ENCODE measurements around the gene COA1.
"Not testable (repeated sequence)": the region's sequence is repeated elsewhere in the genome, so short reads cannot be mapped to it uniquely, and the experiment has no call there.

COA1 gene

DNA sequence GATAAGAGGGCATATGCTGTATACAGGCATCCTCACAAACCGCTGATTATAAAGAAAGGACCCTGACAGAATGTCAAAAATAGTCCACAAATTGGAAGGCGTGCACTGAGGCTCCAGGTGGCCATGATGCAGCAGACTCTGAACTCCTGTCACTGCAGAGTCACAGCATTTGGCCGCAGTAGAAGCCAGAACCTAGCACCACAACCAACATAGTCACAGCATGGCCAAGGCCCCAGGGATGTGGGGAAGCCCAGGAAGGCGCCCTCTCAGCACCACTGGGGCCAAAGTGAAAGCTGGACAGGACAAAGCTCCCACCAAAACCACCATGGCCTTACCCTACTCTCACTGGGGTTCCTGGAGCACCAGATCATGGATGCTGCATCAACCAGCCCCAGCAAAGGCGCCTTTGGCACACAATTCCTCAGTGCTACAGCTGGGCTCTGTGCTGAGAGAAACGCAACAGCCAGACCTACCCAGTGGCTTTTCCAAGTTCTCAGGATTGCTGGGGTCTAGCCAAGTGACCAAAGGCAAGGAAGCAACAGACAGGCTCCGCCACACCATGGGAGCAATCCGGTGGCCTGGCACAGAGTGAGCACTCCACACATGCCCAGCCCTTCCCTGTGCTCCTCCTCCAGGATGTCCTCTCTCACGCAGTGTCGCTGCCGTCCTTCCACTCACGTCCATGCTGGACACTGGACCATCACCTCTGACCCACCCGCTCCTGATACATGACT, 86.3 kb downstream of the COA1 start:
- no peak for DNase-seq
- in situ Hi-C loops (cut with MboI; ENCODE audit: low pct_unique_long_range_greater_than_20kb, low sequenced_read_pairs), result no loop called here

DNA sequence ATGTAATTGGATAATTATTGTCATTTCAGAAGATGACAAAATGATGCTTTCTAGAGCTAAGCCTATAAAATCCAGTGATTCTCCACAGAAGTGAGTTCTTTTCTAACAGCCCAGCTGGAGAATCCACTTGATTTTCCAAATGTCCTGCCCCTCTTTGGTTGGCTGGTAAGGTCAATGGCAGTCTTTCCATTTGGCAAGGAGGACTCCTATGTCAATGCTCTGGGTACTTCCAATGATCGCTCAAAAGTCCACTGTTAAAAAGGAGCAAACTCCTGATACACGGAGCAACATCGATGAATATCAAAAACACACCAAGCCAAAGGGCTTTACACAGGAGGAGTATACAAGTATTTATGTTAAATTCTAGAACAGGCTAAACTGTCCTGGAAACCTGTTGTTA, 88.6 kb downstream of the COA1 start:
- in situ Hi-C loops (cut with MboI; ENCODE audit: low pct_unique_long_range_greater_than_20kb, low sequenced_read_pairs), result no loop called here
- DNase-seq, result no peak

- DNase-seq, result no peak
- in situ Hi-C loops (cut with MboI; ENCODE audit: low pct_unique_long_range_greater_than_20kb, low sequenced_read_pairs), result no loop called here
Measured at GRCh38 chr7:43639858-43640491, 89.3 kb downstream of the COA1 start.

GRCh38 chr7:43637114-43637806, 92.1 kb downstream of the COA1 start:
- in situ Hi-C loops (cut with MboI; ENCODE audit: low pct_unique_long_range_greater_than_20kb, low sequenced_read_pairs), result no loop called here
- DNase-seq, result no peak

DNA sequence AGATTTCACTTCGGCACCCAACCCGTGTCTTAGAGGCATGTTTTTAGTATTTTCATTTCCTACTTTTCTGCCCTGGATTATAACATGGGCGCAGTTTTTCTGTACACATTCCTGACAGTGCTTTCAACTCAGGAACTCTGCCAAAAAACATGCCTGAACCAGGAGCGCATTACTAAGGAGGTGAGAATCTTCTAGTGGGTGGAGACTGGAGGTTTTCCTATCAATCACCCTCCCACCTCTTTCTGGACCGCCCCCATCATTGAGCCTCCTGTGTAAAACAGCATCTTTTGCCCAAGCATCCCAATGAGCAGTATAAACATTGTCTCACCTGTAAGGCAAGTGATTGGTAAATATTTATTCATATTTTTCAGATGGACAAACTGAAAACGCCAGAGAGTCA, 93.2 kb downstream of the COA1 start:
- DNase-seq, result no peak
- in situ Hi-C loops (cut with MboI; ENCODE audit: low pct_unique_long_range_greater_than_20kb, low sequenced_read_pairs), result no loop called here

GRCh38 chr7:43634384-43634783, 94.9 kb downstream of the COA1 start:
- in situ Hi-C loops (cut with MboI; ENCODE audit: low pct_unique_long_range_greater_than_20kb, low sequenced_read_pairs), result no loop called here
- DNase-seq, result no peak

DNA sequence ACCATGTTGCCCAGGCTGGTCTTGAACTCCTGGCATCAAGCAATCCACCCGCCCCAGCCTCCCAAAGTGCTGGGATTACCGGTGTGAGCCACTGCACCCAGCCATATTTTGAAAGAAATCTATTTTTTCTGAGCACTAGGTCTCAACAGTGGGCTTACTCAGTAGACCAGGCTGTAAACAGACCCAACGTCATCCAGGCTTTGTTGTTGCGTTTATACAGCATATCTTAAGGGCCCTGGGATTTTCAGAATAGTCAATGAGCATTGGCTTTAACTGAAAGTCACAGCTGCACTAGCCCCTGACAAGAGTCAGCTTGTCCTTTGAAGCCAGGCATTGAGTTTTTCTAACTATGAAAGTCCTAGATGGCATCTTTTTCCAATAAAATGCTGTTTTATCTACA, 96.6 kb downstream of the COA1 start:
- DNase-seq, result no peak
- in situ Hi-C loops (cut with MboI; ENCODE audit: low pct_unique_long_range_greater_than_20kb, low sequenced_read_pairs), result no loop called here

DNA sequence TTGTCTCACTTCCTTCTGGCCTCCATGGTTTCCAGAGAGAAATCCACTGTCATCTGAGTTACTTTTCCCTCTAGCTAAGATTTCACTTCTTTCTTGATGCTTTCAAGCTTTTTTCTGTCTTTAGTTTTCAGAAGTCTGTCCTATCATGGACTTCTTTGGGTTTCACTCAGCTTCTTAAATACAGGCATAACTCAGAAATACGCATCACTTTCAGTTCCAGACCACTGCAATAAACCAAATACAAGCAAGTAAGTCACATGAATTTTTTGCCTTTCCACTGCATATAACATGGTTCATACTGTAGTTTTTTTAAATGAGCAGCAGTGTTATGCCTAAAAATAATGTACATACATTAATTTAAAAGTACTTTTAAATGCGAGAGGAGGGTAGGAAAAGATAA, 97.8 kb downstream of the COA1 start:
- no peak for DNase-seq
- in situ Hi-C loops (cut with MboI; ENCODE audit: low pct_unique_long_range_greater_than_20kb, low sequenced_read_pairs), result no loop called here

DNA sequence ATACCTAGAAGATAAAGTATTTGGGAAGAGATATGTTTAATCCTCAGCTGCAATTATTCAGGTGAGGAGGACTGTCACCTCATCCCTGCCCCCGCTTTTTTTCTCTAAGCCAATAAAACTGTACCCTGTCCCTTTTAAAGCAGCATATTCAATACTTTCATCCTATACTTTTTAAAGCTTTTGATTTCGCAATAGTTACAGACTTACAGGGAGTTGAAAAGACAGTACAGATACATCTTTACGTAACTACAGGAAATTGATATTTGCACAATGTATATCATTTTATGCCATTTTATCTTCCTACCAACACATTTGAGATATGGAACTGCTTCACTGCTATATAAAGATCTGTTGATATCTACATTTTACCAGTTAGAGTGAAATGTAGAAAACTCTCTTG, 98.8 kb downstream of the COA1 start:
- DNase-seq, result no peak
- in situ Hi-C loops (cut with MboI; ENCODE audit: low pct_unique_long_range_greater_than_20kb, low sequenced_read_pairs), result no loop called here

DNA sequence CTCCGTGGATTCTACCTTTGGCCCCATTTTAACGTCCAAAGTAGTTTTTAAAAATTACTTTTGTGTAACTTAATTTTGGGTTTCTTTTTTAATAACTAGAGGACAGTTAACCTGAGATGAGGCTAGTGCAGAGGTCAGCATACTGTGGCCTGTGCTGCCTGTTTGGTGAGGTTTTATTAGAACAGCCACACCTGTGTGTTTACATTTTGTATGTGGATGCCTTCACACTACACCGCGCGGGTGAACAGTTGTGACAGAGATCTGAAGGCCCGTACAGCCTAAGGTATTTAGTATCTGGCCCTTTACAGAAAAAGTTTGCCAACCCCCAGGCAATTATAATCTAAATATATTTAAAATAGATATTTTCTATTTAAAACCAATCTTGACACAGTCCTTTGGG, 99.5 kb downstream of the COA1 start:
- DNase-seq, result no peak
- in situ Hi-C loops (cut with MboI; ENCODE audit: low pct_unique_long_range_greater_than_20kb, low sequenced_read_pairs), result no loop called here

- in situ Hi-C loops (cut with MboI; ENCODE audit: low pct_unique_long_range_greater_than_20kb, low sequenced_read_pairs), result no loop called here
Measured at GRCh38 chr7:43628431-43628830, 100.9 kb downstream of the COA1 start.

GRCh38 chr7:43627798-43628197, 101.5 kb downstream of the COA1 start:
- in situ Hi-C loops (cut with MboI; ENCODE audit: low pct_unique_long_range_greater_than_20kb, low sequenced_read_pairs); DNase-seq: not testable (repeated sequence)

More at GRCh38 chr7:43628431-43628830, 100.9 kb downstream of the COA1 start:
- DNase-seq, result no peak

GRCh38 chr7:43626695-43627094, 102.6 kb downstream of the COA1 start:
- DNase-seq, result no peak
- in situ Hi-C loops (cut with MboI; ENCODE audit: low pct_unique_long_range_greater_than_20kb, low sequenced_read_pairs), result no loop called here

- in situ Hi-C loops (cut with MboI; ENCODE audit: low pct_unique_long_range_greater_than_20kb, low sequenced_read_pairs), result no loop called here
- no peak for DNase-seq
Measured at GRCh38 chr7:43625980-43626379, 103.3 kb downstream of the COA1 start.

- no peak for DNase-seq
- in situ Hi-C loops (cut with MboI; ENCODE audit: low pct_unique_long_range_greater_than_20kb, low sequenced_read_pairs), result no loop called here
Measured at GRCh38 chr7:43625453-43625852, 103.9 kb downstream of the COA1 start.

- no peak for DNase-seq
- in situ Hi-C loops (cut with MboI; ENCODE audit: low pct_unique_long_range_greater_than_20kb, low sequenced_read_pairs), result no loop called here
Measured at GRCh38 chr7:43624156-43624555, 105.2 kb downstream of the COA1 start.

GRCh38 chr7:43621729-43622448, 107.4 kb downstream of the COA1 start:
- in situ Hi-C loops (cut with MboI; ENCODE audit: low pct_unique_long_range_greater_than_20kb, low sequenced_read_pairs), result no loop called here
- no peak for DNase-seq

DNA sequence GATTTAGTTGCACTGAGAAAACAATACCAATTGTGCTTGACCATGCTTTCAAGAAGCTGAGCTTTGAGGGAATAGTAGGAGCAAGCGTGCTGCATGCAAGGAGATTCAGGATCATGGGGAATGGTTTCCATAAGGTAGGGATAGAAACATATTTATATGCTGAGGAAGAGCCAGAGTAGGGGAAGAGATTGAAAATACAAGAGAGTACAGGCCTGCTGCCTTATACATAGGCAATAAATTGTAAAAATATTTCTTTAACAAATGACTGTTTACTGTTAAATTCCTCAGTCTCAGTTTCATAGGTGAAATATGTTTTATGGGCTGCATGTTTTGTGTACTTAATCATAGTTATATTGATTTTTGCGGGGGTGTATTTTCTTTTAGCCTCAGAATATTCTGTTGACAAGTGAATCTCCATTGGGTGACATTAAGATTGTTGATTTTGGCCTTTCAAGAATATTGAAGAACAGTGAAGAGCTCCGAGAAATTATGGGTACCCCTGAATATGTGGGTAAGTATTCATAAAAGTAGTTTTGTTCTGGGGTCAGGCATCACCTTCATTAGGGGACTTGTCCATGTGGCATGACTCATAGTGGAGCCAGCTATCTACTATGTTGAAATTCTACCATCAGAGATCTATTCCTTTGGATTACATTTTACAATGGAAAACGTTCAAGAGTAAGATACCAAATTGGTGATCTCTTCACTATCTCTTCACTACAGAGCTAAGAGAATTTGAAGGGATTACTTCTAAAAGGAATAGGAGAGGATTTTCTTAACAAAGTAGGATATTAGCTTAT, 109.9 kb downstream of the COA1 start:
- in situ Hi-C loops (cut with MboI; ENCODE audit: low pct_unique_long_range_greater_than_20kb, low sequenced_read_pairs), result no loop called here

GRCh38 chr7:43618073-43618472, 111.2 kb downstream of the COA1 start:
- in situ Hi-C loops (cut with MboI; ENCODE audit: low pct_unique_long_range_greater_than_20kb, low sequenced_read_pairs), result no loop called here
- DNase-seq, result no peak

More for the DNA sequence above, 109.9 kb downstream of the COA1 start:
- DNase-seq, result no peak
